Kidney (tissue), 14 donors: ENCODE measurements around the gene EPYC. TPM values are rescaled to one million over a fixed set of nuclear protein-coding genes. Genes with fewer than 3 reads are reported as not detected.

Experiments used
- DNase-seq, 5 donors: peaks; one replicate each; pipeline ENCODE4 v3.0.0-alpha.2; 2013 to 2020
- FAIRE-seq: peaks from 2 replicates; lab custom pipeline; 2012; peaks lifted over from hg19 to GRCh38; lab: Jason Lieb, UNC
- H3K27ac ChIP-seq, 2 donors: one replicate each; pipeline ENCODE4 v1.7.0; 2013; ENCODE audit warnings: low read depth in 2 of 2, low read length in 2 of 2, inconsistent platforms in 1 of 2
- H3K27me3 ChIP-seq: one replicate; pipeline ENCODE4 v1.7.1; 2013; ENCODE audit warnings: low read length, inconsistent platforms; ENCODE audit not compliant: control insufficient read depth, insufficient read depth
- H3K36me3 ChIP-seq, 3 donors: one replicate each; pipeline versions ENCODE4 v1.7.0 to v1.7.1; 2013; ENCODE audit warnings: low read length in 3 of 3, control low read depth in 1 of 3, inconsistent platforms in 1 of 3; ENCODE audit not compliant: insufficient read depth in 3 of 3, control insufficient read depth in 2 of 3
- H3K4me1 ChIP-seq, 3 donors: one replicate each; pipeline versions ENCODE4 v1.7.0 to v1.7.1; 2013; ENCODE audit warnings: low read length in 3 of 3, inconsistent platforms in 1 of 3, low read depth in 1 of 3; ENCODE audit not compliant: control insufficient read depth in 2 of 3, insufficient read depth in 2 of 3
- H3K4me3 ChIP-seq, 3 donors: one replicate each; pipeline versions ENCODE4 v1.7.0 to v1.8.1; 2013; ENCODE audit warnings: low read length in 3 of 3, control low read depth in 1 of 3, inconsistent platforms in 1 of 3
- H3K9ac ChIP-seq, 3 donors: one replicate each; pipeline versions ENCODE4 v1.7.0 to v1.7.1; 2013; ENCODE audit warnings: low read length in 3 of 3, control low read depth in 1 of 3, inconsistent platforms in 1 of 3
- H3K9me3 ChIP-seq, 3 donors: one replicate each; pipeline versions ENCODE4 v1.7.0 to v1.7.1; 2013; ENCODE audit warnings: low read length in 3 of 3, control low read depth in 1 of 3, inconsistent platforms in 1 of 3; ENCODE audit not compliant: control insufficient read depth in 2 of 3, insufficient read depth in 1 of 3
- intact Hi-C: fragments of 100-400 bp; cut with DNase I; formaldehyde crosslinking; loops from one replicate; pipeline ENCODE4 v1.11.1; 2022
- polyA plus RNA-seq: library from polyadenylated mRNA; stranded (reverse); fragments of 350-450 nt; fragmentation: Illumina TruSeq; extraction: RNeasy Lipid Tissue Mini Kit (QIAGEN cat#74804); gene quantifications from one replicate; pipeline ENCODE4 v1.2.3, GENCODE V29; 2014; ENCODE audit warnings: low read depth, low replicate concordance; ENCODE audit not compliant: insufficient read depth
- total RNA-seq: library from RNA; stranded (reverse); fragmentation: NEBNext Ultra II Directional; extraction: Animal tissue kit (Norgen Biotek cat#: 25700); gene quantifications from one replicate; pipeline ENCODE4 v1.2.1, GENCODE V29; 2021
- TF ChIP-seq, protein P1 (sequence below): IDR thresholded peaks from 3 replicates; pipeline ENCODE4 v1.5.1; 2012; ENCODE audit warnings: mild to moderate bottlenecking, moderate library complexity, borderline replicate concordance; ENCODE audit not compliant: insufficient read depth; ENCODE audit errors: extremely low read depth
- donor health status: control.
- donor health status: control.
- donor health status: control.
- donor health status: control.
- donor health status: control.
- donor health status: DM: yes; HTN: yes; CAD: no.
- donor health status: Normal renal cell carcinoma (clear cell type).

Gene EPYC
- total and polyA plus RNA-seq, 2 donors from 2014 or later: not detected

DNA sequence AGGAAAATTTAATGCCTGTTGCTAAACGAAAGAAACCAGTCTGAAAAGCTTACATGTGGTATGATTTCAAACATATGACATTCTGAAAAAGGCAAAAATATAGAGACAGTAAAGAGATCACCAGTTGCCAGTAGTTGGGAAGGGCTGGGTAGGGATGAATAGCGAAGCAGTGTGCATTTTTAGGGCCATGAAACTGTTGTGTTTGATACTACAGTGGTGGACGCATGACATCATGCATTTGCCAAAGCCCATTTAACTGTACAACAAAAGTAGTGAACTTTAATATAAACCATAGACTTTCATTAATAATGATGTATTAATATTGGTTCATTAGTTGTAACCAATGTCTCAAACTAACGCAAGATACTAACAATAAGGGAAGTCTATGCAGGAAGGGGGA is 14.7 kb upstream of the EPYC start:
- no peak overlapping the region for H3K4me3 ChIP-seq
- DNase-seq (no peak), FAIRE-seq (no peak)
- no peak overlapping the region for H3K27ac ChIP-seq
- H3K4me1 ChIP-seq: no peaks in the 10 kb centered on the region
- no peaks in the 10 kb centered on the region for H3K36me3 ChIP-seq
- H3K9ac ChIP-seq: no peak overlapping the region
- no peaks in the 10 kb centered on the region for H3K27me3 ChIP-seq
- intact Hi-C loops: no loop called here
- TF ChIP-seq, protein P1, sequence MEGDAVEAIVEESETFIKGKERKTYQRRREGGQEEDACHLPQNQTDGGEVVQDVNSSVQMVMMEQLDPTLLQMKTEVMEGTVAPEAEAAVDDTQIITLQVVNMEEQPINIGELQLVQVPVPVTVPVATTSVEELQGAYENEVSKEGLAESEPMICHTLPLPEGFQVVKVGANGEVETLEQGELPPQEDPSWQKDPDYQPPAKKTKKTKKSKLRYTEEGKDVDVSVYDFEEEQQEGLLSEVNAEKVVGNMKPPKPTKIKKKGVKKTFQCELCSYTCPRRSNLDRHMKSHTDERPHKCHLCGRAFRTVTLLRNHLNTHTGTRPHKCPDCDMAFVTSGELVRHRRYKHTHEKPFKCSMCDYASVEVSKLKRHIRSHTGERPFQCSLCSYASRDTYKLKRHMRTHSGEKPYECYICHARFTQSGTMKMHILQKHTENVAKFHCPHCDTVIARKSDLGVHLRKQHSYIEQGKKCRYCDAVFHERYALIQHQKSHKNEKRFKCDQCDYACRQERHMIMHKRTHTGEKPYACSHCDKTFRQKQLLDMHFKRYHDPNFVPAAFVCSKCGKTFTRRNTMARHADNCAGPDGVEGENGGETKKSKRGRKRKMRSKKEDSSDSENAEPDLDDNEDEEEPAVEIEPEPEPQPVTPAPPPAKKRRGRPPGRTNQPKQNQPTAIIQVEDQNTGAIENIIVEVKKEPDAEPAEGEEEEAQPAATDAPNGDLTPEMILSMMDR: no peak
- no peaks in the 10 kb centered on the region for H3K9me3 ChIP-seq

GRCh38 chr12:91017511-91018263 is 12.9 kb upstream of the EPYC start:
- H3K9me3 ChIP-seq: no peaks in the 10 kb centered on the region
- intact Hi-C loops: no loop called here
- no peaks in the 10 kb centered on the region for H3K27me3 ChIP-seq
- no peak overlapping the region for H3K9ac ChIP-seq
- no peaks in the 10 kb centered on the region for H3K36me3 ChIP-seq
- FAIRE-seq (no peak), DNase-seq (no peak)
- TF ChIP-seq, protein P1: no peak
- no peaks in the 10 kb centered on the region for H3K4me1 ChIP-seq
- H3K27ac ChIP-seq: no peak overlapping the region
- H3K4me3 ChIP-seq: no peak overlapping the region

- intact Hi-C loops: no loop called here
- no peaks in the 10 kb centered on the region for H3K9me3 ChIP-seq
- H3K4me3 ChIP-seq: no peak overlapping the region
- H3K9ac ChIP-seq: no peak overlapping the region
- H3K4me1 ChIP-seq: no peaks in the 10 kb centered on the region
- H3K36me3 ChIP-seq: no peaks in the 10 kb centered on the region
- TF ChIP-seq, protein P1: no peak
- no peak overlapping the region for H3K27ac ChIP-seq
- no peak for DNase-seq
- no peak for FAIRE-seq
- H3K27me3 ChIP-seq: no peaks in the 10 kb centered on the region
Observed at GRCh38 chr12:91017043-91017442, 12.3 kb upstream of the EPYC start.
